RWPE2 (cell line): Measurements from ENCODE around the gene CLOCK.

Source experiments
- ATAC-seq: fragments of 200-7000 bp; cut with Tn5 transposase; 3 replicates; pipeline ENCODE4 v1.9.1; 2021; ENCODE audit warnings: low read depth
- DNase-seq: peaks from one replicate; pipeline ENCODE4 v3.0.0-alpha.2; 2020; ENCODE audit warnings: low spot score
- H3K27ac ChIP-seq: fragments of 450-650 bp; 2 replicates; pipeline ENCODE4 v1.5.1; 2017; ENCODE audit warnings: mild to moderate bottlenecking; ENCODE audit not compliant: poor library complexity, severe bottlenecking
- H3K27me3 ChIP-seq: fragments of 250-450 bp; sonication (Bioruptor Pico); 2 replicates; pipeline ENCODE4 v1.5.1; 2021; ENCODE audit warnings: mild to moderate bottlenecking, moderate library complexity; ENCODE audit not compliant: insufficient read depth, poor library complexity, severe bottlenecking
- H3K36me3 ChIP-seq: fragments of 250-450 bp; sonication (Bioruptor Pico); 2 replicates; pipeline ENCODE4 v1.5.1; 2020; ENCODE audit warnings: low read depth, mild to moderate bottlenecking, moderate library complexity
- H3K4me1 ChIP-seq: fragments of 250-450 bp; sonication (Bioruptor Pico); 2 replicates; pipeline ENCODE4 v1.5.1; 2021; ENCODE audit warnings: mild to moderate bottlenecking, moderate library complexity; ENCODE audit not compliant: insufficient read depth, poor library complexity, severe bottlenecking
- H3K4me3 ChIP-seq: fragments of 250-450 bp; sonication (Bioruptor Pico); 2 replicates; pipeline ENCODE4 v1.5.1; 2021; ENCODE audit warnings: mild to moderate bottlenecking, moderate library complexity; ENCODE audit not compliant: severe bottlenecking
- H3K9me3 ChIP-seq: fragments of 250-450 bp; sonication (Bioruptor Pico); 2 replicates; pipeline ENCODE4 v1.5.1; 2021; ENCODE audit warnings: mild to moderate bottlenecking, moderate library complexity; ENCODE audit not compliant: severe bottlenecking
- CTCF ChIP-seq: fragments of 450-650 bp; IDR thresholded peaks from one replicate; pipeline ENCODE4 v1.5.1; 2017; ENCODE audit warnings: mild to moderate bottlenecking, moderate library complexity; ENCODE audit not compliant: poor library complexity, severe bottlenecking

CLOCK gene

GRCh38 chr4:55547918-55548317, 1.2 kb upstream of the CLOCK start:
- no peak for ATAC-seq
- no peaks in the 10 kb centered on the region for H3K36me3 ChIP-seq
- peak overlapping the region; percentile 83 for H3K4me3 ChIP-seq
- peak overlapping the region; percentile 95 for H3K27ac ChIP-seq
- no peak for TF ChIP-seq CTCF
- no peaks in the 10 kb centered on the region for H3K27me3 ChIP-seq
- DNase-seq: no peak
- H3K9me3 ChIP-seq: no peaks in the 10 kb centered on the region
- peaks cover 39% of the 10 kb centered on the region for H3K4me1 ChIP-seq

GRCh38 chr4:55547466-55547770, 709 bp upstream of the CLOCK start:
- Histone ChIP-seq H3K9me3 (no peaks in the 10 kb centered on the region), H3K4me1 (peaks cover 39% of the 10 kb centered on the region), H3K27ac (peak overlapping the region; percentile 95), H3K4me3 (peak overlapping the region; percentile 83), H3K27me3 (no peaks in the 10 kb centered on the region), H3K36me3 (no peaks in the 10 kb centered on the region)
- DNase-seq (no peak), ATAC-seq (no peak)
- TF ChIP-seq CTCF: no peak

GRCh38 chr4:55546506-55546755, 278 bp downstream of the CLOCK start:
- TF ChIP-seq CTCF: no peak
- ATAC-seq: peak; percentile 38; the same call in 2 of the 3 replicates
- no peaks in the 10 kb centered on the region for H3K36me3 ChIP-seq
- H3K4me3 ChIP-seq: peak overlapping the region; percentile 83
- H3K9me3 ChIP-seq: no peaks in the 10 kb centered on the region
- H3K4me1 ChIP-seq: peaks cover 39% of the 10 kb centered on the region
- peak overlapping the region; percentile 95 for H3K27ac ChIP-seq
- H3K27me3 ChIP-seq: no peaks in the 10 kb centered on the region
- no peak for DNase-seq

GRCh38 chr4:55545641-55546505, 836 bp downstream of the CLOCK start:
- ATAC-seq: peak; percentile 32
- Histone ChIP-seq H3K4me1 (peaks cover 39% of the 10 kb centered on the region), H3K27me3 (no peaks in the 10 kb centered on the region), H3K9me3 (no peaks in the 10 kb centered on the region), H3K27ac (peak overlapping the region; percentile 95), H3K36me3 (peaks cover 6% of the 10 kb centered on the region; the same call in 1 of the 2 replicates), H3K4me3 (peak overlapping the region; percentile 83)
- peak; percentile 75 for DNase-seq
- TF ChIP-seq CTCF: no peak

DNA sequence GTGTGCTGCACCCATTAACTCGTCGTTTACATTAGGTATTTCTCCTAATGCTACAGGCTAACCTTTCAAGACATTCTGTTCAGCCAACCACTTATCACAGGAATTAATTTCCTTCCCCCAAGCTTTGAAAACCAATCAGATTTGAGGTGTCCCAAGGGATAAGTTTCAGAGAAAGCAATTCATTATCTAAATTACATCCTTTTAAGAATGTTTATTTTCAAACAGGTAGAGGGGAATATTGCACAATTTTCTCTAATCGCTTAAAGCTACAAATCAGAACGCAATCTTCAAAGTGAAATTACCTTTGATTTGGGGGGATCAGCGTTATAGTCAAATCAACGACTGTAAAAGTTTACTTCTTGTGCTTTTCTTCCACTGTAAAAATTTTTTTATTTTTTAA, 1.6 kb downstream of the CLOCK start:
- DNase-seq: no peak
- no peak for TF ChIP-seq CTCF
- H3K36me3 ChIP-seq: peaks cover 11% of the 10 kb centered on the region; the same call in 1 of the 2 replicates
- peak overlapping the region; percentile 95 for H3K27ac ChIP-seq
- H3K9me3 ChIP-seq: no peaks in the 10 kb centered on the region
- H3K27me3 ChIP-seq: no peaks in the 10 kb centered on the region
- no peak for ATAC-seq
- H3K4me3 ChIP-seq: peak overlapping the region; percentile 83
- H3K4me1 ChIP-seq: peaks cover 33% of the 10 kb centered on the region
